NCI-H748 (cell line): Measurements from ENCODE around the gene MSI2.

Experiments used
- DNase-seq: peaks from one replicate; lab custom pipeline; 2025; ENCODE audit not compliant: unreplicated experiment; lab: John Stamatoyannopoulos, UW

Gene MSI2

DNA sequence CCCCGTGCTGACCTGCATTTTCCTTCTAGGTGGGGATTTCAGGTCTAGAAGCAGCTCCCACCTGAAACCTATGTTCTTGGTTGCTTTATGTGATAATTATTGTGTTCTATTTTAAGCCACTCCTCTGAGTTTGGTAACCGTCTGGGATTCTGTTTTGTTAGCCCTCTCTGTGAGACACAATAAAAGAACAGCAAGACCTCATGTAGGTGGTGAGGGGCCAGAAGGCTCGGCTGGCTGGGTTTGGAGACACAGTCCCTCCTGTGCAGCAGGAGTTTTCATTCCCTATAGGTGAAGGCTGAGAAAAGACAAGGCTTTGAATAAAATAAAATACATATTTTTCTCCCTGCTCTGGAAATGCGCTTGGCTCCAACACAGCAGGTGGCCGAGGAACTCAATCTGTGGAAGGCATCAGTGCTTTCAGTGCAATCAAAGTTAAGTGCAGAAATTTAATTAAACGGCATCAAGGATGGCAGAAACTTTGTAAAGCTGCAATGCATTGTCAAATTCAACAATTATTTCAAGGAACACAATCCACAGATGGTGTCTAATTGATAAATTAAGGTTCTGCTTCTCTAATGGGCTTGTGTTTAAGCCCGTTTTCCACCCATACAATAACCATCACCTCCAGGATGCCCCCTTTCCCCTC is 107.8 kb downstream of the MSI2 start:
- DNase-seq: no peak

DNA sequence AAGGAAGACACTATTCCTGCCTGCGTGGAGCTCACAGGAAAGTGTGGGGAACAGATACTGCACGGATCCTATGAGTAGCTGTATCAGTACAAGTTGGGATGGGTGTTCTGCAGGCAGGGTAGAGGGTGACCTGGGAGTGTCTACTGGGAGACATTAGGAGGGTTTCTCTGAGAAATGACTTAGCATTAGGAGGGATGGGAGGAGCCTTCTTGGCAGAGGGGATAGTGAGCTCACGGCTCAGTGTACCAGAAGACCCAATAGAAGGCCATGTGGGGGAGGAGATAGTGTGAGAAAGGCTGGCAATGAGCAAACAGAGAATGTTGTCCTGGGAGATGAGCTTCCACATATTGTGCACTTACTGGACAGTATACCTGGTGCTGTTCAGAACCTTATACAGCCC is 109.1 kb downstream of the MSI2 start:
- DNase-seq: no peak

DNA sequence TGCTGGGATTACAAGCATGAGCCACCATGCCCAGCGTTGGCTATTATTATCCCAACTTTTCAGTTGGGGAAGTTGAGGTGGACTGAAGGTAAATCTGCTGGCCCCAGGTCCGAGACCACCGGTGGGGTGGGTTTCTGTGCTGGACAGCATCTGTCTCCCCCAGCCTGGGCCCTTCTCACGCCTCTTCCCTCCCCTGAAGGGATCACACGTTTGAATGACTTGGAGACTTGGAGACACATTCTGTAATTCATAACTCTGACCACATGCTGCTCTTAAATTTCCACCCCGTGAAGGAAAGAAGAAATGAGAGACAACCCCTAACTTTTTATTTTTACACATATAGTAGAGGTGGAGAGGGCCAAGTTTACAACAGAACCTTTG is 109.8 kb downstream of the MSI2 start:
- no peak for DNase-seq

DNA sequence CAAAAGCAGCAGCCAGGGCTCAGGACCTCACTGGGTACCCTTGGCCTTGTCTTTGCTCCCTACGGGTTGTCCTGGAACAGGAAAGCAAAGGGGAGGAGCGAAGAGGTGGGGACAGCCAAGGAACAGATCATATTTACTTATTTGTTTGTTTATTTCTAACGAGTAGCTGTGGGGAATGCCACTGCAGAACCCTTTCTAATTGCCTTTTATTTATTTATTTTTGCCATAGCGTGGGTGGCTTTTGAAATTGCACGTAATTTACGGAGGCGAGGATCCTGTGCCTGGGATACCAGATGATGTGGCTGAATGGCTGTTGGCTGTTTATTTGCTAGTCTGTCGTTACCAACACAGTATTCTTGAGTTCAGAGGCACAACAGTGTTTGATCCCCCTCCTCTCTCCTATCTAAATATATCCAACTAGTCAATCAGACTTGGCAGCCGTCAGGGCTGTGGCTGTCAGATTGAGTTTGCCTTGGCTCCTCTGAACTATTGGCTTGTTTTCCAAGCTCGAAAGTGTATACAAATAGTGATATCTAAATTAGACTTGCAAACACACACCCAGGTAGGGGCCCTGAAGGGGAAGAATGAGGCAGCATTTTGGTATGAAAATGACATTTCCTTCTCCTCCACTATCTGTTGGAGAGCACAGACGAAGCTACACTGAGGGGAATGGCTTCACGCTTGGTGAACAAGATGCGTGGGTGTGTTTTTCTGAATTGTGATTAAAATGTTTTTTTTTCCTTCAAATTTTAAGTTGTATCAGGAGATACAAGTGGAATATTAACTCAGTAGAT is 110.4 kb downstream of the MSI2 start:
- DNase-seq: no peak

DNA sequence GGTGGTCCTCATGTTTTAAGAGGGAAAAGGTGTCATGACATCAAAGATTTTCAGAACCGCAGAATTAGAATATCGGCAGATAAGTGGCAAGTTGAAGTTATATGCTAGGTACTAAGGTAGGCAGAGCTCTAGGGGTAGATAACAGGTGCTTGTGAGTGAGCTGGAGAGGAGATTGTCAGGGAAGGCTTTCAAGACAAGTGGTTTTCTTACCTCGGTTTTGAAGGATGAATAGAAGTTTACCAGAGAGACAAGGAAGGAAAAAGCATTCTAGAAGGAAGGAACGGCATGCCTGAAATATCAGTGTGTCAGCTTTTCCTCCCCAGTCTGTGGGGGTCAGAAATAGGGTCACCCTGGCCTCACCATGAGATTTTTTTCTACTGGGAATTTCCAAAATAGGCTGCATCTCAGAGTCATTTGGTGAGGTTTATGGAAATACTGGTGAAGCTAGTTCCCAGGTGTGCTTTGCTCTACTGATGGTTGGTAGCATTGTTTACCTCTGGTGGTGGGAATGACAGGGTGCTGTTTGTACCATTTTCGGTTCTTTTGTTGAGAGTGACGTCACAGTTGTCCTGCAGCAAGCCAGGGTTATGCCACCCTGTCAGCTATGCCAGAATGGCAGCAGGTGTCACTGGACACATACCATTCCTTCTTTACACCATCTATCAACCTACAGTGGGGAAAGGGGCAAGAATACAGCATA is 112.5 kb downstream of the MSI2 start:
- no peak for DNase-seq

DNA sequence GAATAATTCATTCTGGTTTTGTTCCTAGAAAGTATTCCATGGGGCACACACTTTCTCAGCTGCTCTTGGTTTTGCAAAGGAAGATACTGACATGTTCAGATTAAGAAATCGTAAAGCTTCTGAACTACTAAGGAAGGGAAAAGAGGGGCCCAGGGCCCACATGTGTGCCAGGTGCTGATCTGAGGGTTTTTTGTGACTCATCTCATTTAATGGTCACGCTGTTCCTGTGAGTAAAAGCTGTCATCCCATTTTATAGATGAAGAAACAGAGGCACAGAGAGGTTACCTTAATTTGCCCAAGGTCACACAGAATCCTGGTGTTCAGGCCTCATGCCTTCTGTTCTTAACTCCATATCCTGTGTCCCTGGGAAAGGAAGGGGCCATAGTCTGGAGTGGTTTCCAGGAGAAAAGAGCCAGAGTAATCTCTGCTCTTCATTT is 113.2 kb downstream of the MSI2 start:
- DNase-seq: no peak

DNA sequence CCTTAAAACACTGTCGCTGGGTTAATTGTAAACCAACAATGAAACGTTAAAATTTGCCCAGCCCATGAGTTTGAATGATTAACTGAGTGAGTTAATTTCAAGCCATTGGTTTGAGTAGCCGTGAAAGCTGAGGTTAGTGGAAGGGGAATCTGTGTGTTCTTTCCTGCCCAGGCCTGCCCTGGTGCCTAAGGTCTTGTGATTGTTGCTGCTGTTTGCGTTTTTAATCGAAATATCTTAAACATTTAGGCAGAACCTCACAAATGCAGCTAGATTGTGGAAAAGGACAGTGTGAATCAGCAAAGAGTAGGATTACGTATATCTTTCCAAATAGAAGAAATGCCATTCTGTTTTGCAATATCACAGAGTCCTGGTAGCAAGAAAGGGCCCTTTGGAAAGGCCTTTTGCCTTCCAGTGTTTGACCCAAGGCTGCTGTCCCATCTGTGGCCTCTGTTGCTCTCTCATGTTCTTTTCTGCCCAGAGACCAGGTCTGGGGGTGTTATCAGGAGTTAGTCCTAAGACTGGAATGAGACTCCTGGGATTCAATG is 113.8 kb downstream of the MSI2 start:
- no peak for DNase-seq

DNA sequence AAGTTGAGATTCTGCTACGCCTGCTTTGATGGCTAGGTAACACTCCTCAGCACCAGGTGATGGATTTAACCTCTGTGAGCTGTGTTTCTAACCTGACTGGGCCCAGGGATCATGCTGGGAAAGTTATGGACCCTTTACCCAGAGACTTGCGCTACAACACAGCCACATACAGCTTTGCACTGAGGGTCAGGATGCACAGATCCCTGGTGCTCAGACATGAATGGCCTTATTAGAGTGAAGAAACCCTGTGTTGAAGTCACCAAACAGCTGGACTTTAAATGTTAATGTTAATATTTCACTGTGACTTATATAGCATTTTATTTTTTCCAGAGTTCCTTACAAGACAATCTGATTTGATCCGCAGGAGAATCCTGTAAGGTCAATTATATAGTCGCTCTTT is 114.3 kb downstream of the MSI2 start:
- DNase-seq: no peak

DNA sequence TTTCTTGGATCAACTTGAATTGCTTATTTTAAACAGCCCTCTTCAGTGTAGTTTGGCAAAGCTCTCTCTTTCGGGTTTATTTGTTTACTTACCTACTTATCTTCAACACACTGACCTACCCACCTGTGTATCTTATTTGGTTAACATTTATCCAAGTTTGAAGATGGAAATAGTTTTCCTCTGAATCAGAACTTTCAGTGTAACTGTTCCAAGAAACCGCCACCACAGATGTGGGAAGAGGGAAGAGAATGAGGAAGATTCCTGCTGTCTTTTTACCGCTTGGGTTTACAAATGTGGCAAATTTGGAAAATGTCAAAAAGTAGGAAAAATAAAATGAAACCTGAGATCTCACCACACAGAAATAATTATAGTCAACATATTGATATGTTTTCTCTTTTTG is 115.8 kb downstream of the MSI2 start:
- peak; percentile 4 for DNase-seq

DNA sequence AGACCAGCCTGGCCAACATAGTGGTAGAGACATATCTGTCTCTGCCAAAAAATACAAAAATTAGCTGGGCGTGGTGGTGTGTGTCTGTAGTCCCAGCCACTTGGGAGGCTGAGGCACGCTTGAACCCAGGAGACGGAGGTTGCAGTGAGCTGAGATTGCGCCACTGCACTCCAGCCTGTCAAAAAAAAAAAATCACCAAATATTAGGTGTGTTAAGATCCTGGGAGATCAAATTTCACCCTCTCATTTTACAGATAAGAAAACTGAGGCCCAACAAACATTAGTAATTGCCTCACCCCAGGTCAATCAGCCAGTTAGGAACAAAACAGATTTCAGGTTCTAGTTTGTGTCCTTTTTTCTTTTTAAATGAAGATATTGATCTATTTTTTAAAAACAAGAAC is 116.7 kb downstream of the MSI2 start:
- DNase-seq: no peak

DNA sequence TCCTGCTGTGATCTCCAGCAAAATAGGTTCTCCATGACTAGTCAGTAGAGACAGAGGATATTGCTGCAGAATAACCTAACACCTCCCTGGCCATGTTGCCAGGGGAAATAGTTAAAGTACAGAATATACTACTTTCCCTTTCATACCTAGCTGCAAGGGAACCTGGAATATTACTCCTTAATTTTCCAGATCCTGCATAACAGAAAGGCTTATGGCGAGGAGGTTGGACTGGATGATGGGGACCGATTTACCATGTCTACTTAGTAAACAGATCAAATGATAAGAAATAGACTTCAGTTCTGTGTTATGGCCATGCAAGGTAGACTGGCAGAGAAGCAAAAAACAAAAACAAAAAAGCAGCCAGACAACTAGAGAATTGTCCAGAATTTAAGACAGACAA is 117.4 kb downstream of the MSI2 start:
- no peak for DNase-seq

DNA sequence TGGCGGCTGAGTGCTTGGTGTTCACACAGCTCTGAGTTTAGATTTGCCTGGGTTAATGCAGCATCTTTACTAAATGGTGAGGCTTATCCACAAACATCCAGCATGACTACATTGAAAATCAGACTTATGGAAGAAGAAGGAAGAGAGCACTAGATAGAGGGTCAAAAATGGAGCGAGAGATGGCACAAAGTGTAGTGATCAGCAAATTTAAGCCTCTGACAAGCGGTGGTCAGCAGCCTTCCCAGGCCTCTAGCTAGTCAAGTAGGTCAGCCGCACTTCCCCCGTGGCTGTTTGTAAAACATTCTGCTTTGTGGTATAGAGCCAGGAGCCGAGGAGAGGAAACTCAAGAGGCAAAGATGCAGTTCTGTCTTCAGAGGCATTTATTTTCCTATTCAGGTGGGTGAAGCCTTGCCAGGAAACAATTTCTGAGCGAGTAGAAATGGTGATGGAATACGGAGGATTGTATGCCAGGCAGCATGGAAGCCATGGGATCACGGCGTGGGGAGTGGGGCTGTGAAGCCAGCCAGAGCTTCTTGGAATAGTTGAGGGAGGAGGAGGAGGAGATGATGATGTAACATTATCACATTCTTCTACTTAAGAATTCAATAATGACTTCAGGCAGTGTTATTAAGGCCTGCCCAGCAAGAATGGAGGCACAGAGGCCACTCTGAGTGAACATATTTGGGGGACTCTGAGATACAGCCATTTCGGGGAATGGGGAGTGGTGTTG is 118.9 kb downstream of the MSI2 start:
- no peak for DNase-seq

DNA sequence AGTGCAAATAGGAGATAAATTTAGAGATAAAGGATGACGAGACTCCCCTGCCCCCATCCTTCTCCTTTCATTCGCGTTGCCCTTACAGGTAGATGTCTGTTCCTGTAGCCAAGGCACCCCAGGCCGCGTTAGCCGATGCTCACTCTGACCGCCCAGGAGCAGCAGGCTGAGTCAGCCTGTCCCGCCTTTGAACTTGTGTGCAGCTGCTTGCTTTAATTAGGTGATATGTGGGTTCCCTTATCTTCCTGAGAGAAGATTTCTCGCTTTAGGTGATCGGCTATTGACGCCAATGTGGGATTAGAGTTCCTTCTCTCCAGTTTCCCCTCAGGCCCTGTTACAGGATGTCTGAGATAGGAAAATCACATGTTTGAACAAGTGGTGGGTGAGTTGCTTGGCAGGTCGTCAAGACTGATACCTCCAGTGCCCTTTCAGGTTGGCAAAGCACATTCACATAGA is 119.5 kb downstream of the MSI2 start:
- DNase-seq: no peak

DNA sequence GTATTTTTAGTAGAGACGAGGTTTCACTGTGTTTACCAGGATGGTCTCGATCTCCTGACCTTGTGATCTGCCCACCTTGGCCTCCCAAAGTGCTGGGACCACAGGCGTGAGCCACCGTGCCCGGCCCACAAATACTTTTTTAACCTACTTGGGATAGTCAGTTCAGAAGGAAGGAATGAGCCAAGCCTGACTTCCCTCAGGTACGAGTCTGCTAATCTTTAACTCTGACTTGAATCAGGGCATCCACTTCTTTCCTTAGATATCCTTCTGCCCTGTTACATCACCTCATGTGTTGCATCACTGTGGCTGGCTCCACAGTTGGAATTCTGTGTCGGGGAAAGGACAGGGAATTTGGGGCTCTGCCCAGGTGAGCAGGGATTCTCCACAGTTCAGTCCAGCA is 120.8 kb downstream of the MSI2 start:
- DNase-seq: no peak

DNA sequence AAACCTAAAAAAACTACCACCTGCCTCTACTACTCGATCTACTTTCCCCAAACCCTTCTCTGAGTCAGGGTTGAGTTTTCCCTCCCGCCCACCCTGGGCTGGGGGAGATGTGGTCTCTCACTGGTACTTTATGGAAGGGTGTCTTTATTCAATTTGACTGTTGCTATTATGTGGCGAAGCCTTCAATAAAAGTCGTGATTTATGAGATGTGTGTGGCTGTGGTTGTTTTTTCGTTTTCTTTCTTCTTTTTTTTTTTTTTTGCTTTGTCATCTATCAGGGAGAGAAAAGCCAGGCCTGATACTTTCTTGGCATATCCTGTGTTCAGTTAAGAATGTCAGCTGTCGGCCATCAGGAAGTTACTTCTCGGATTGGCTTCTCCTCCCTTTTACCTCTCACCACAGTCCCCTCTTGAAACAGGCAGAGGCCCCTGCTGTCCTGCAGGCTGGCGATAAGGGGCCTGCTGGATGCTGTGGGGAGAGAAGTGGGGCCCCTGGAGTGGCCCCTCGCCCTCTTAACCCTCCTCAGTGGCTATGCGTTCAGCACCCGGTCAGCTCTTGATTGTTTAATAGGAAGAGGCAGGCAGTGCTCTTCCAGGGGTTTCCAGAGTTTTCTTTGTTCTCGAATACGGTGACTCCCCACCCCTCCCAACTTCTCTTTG is 123.0 kb downstream of the MSI2 start:
- DNase-seq: no peak

DNA sequence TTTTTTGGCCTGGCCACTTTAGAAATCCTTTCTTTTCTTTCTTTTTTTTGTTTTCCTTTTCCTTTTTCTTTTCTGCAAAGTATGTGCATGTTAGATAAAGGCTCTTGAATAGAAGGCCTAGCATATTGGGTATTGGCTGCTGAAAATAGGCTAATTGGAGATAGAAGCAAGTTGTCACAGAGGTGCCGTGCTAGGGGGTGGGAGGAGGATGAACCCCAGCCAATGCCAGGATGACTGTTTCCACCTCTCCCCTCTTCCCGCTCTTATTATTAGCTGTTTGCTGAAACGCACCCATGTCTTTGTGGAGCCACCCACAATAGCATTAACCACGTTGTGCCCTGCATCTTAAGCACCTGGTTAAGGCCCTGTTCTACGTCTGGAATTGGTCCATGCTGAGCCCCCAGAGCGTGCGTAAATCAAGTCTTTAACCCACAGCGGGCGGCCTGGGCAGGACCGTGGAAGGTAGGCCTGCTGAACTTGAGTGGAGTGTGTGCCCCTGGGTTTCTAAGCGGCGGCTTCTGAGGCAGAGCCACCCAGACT is 123.6 kb downstream of the MSI2 start:
- no peak for DNase-seq

DNA sequence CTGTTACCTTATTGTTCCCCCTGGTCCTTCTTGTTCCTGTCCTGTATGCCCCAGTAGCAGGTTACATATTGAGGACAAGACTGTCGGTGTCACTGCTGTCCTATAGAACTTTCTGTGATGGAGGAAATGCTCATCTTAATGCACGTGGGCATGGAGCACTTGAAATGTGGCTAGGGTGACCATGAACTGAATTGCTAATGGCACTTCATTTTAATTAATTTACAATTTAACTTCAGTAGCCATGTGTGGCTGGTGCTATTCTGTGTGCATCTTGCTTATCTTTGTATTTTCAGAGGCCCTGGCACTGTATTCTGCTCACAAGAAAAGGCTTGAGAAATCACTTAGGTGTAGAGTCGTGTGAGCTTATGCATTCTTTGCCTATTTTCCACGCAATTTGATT is 125.2 kb downstream of the MSI2 start:
- no peak for DNase-seq

DNA sequence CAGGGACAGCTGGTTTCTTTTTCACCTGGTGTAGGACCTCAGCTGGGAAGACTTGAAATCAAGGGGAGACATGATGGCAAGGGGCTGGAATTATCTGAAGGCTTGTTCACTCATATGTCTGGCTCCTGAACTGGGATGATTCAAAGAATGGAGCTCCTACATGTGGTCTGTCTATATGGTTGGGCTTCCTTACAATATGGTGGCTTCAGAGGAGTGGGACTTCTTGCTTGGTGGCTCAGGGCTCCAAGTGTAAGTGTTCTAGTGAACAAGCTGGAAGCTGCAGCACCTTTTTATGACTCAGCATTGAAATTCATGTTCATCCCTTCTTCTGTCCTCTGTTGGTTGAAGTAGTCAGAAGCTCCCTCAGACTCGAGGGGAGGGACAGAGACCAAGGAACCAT is 127.9 kb downstream of the MSI2 start:
- no peak for DNase-seq

DNA sequence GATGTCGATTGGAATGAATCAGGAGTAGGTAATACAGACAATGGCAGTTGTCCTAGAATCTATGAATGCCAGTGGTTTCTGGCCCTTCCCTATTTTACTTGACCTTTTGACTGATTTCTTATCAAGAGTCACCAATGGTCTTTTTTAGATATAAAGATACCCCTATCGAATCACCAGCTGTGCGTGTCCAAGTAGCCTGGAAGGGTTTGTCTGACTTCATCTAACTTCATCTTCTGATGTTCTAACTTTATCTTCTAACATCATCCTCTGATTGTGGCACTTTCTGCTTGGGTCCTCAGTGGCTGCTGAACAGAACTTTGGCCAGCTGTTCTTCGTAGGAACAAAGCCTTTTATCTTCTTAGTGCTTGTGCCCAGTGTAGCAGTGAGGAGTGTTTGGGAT is 129.7 kb downstream of the MSI2 start:
- DNase-seq: no peak

DNA sequence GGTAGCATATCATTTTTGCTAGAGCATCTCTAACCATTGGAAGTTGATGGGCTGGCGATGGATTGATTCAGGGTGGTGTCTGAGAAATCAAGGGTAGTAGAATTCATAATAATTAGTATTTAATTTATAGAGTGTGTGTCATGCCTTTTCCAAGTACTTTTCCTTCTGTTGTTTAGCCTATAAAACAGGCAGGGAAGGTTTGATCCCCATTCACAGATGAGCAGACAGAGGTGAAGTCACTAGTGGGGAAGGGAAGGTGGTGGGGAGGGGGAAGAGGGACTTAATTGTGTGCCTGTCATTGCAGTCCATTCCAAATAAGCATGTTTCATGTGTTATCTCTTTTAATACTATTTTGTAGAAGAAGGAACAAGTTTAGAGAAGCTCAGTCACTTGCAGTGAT is 131.3 kb downstream of the MSI2 start:
- no peak for DNase-seq
